COLO668 (cell line): ENCODE measurements around the gene USP32.

Source experiments
- DNase-seq: peaks from one replicate; lab custom pipeline; 2025; ENCODE audit not compliant: unreplicated experiment; lab: John Stamatoyannopoulos, UW

The USP32 gene

GRCh38 chr17:60139438-60140285, 252.3 kb downstream of the USP32 start:
- DNase-seq, result peak; percentile 5

- DNase-seq, result no peak
These were observed 253.0 kb downstream of the USP32 start for GRCh38 chr17:60138769-60139437.

- DNase-seq, result no peak
These were observed 254.2 kb downstream of the USP32 start for GRCh38 chr17:60137731-60138130.

GRCh38 chr17:60135951-60136666, 255.8 kb downstream of the USP32 start:
- no peak for DNase-seq

- peak; percentile 83 for DNase-seq
These were observed 256.6 kb downstream of the USP32 start for GRCh38 chr17:60135151-60135950.

- DNase-seq, result peak; percentile 17
These were observed 257.4 kb downstream of the USP32 start for GRCh38 chr17:60134396-60135150.

- no peak for DNase-seq
These were observed 261.5 kb downstream of the USP32 start for GRCh38 chr17:60130466-60130865.

GRCh38 chr17:60129164-60129563, 262.8 kb downstream of the USP32 start:
- no peak for DNase-seq
